Measurements from ENCODE around the gene DGKI. TPM values are rescaled to one million over a fixed set of nuclear protein-coding genes. Genes with fewer than 3 reads are reported as not detected.

The DGKI gene
- total and polyA plus RNA-seq, 2 donors (not counting 1 experiment from before 2014, with no cell fraction given): not detected

GRCh38 chr7:137850972-137851945 lies 4.5 kb upstream of the DGKI start:
- Mint-ChIP-seq H3K4me1 (peaks cover 4% of the 10 kb centered on the region), H3K27me3 (peaks cover 38% of the 10 kb centered on the region), H3K27ac (no peak overlapping the region), H3K4me3 (no peak overlapping the region), H3K9me3 (ENCODE audit: insufficient read depth) (no peaks in the 10 kb centered on the region)
- no peak overlapping the region for H3K27ac ChIP-seq (ENCODE audit: low read length in 2 of 2)
- H3K79me2 ChIP-seq (ENCODE audit: control insufficient read depth, insufficient read depth, low read length): no peaks in the 10 kb centered on the region
- no peak overlapping the region for H3K4me3 ChIP-seq (ENCODE audit: control extremely low read depth in 1 of 5, extremely low read depth in 1 of 5, insufficient read depth in 1 of 5, low read depth in 2 of 5, low read length in 4 of 5)
- H3K4me2 ChIP-seq (replicated peaks; ENCODE audit: low read depth, low read length, poor library complexity, severe bottlenecking): no peak overlapping the region
- no peak overlapping the region for H3K9ac ChIP-seq (ENCODE audit: low read length)
- H3K36me3 ChIP-seq (replicated peaks in 1 of 2; ENCODE audit: control extremely low read depth in 1 of 2, control insufficient read depth in 1 of 2, extremely low read depth in 1 of 2, insufficient read depth in 2 of 2, low read length in 1 of 2): no peaks in the 10 kb centered on the region
- H4K20me1 ChIP-seq (ENCODE audit: control insufficient read depth, insufficient read depth, low read length, poor library complexity, severe bottlenecking): no peaks in the 10 kb centered on the region
- peaks cover 7 to 9% of the 10 kb centered on the region in 2 donors for H3K4me1 ChIP-seq (ENCODE audit: control insufficient read depth in 2 of 2, insufficient read depth in 2 of 2, low read length in 2 of 2)
- no peak for DNase-seq
- CTCF ChIA-PET: no interaction called here
- no peak for ATAC-seq (ENCODE audit: low read depth)
- WGBS (ENCODE audit: insufficient coverage): no CpG with 5 or more reads among the region's 6 CpGs
- H2AFZ ChIP-seq (ENCODE audit: insufficient read depth, low read depth, low read length, poor library complexity, severe bottlenecking): no peak overlapping the region
- peaks cover 0 to 24% (median 11%) of the 10 kb centered on the region in 4 experiments for H3K27me3 ChIP-seq (replicated peaks in 1 of 4; ENCODE audit: control extremely low read depth in 1 of 4, control insufficient read depth in 3 of 4, insufficient read depth in 4 of 4, low read length in 3 of 4)
- TF ChIP-seq EZH2 (IDR thresholded peaks at IDR 0.05; ENCODE audit: borderline replicate concordance, insufficient read depth, low read depth, low read length, poor library complexity, severe bottlenecking): no peak
- no peak for TF ChIP-seq CTCF (IDR thresholded peaks at IDR 0.05)
- POLR2A ChIA-PET: no interaction called here
- intact Hi-C loops (cut with micrococcal nuclease): no loop called here
- no peaks in the 10 kb centered on the region for H3K9me3 ChIP-seq (ENCODE audit: control extremely low read depth in 1 of 3, control insufficient read depth in 2 of 3, insufficient read depth in 1 of 3, low read length in 2 of 3)

GRCh38 chr7:137850571-137850970 lies 3.8 kb upstream of the DGKI start:
- intact Hi-C loops (cut with micrococcal nuclease): no loop called here
- no peaks in the 10 kb centered on the region for H3K9me3 Mint-ChIP-seq (ENCODE audit: insufficient read depth)
- Histone ChIP-seq H3K36me3 (replicated peaks in 1 of 2; ENCODE audit: control extremely low read depth in 1 of 2, control insufficient read depth in 1 of 2, extremely low read depth in 1 of 2, insufficient read depth in 2 of 2, low read length in 1 of 2) (no peaks in the 10 kb centered on the region), H3K9ac (ENCODE audit: low read length) (no peak overlapping the region), H2AFZ (ENCODE audit: insufficient read depth, low read depth, low read length, poor library complexity, severe bottlenecking) (no peak overlapping the region), H3K27me3 (replicated peaks in 1 of 4; ENCODE audit: control extremely low read depth in 1 of 4, control insufficient read depth in 3 of 4, insufficient read depth in 4 of 4, low read length in 3 of 4) (peaks cover 0 to 31% (median 16%) of the 10 kb centered on the region in 4 experiments), H3K27ac (ENCODE audit: low read length in 2 of 2) (no peak overlapping the region), H3K4me1 (ENCODE audit: control insufficient read depth in 2 of 2, insufficient read depth in 2 of 2, low read length in 2 of 2) (peaks cover 11 to 16% of the 10 kb centered on the region in 2 donors), H4K20me1 (ENCODE audit: control insufficient read depth, insufficient read depth, low read length, poor library complexity, severe bottlenecking) (no peaks in the 10 kb centered on the region), H3K9me3 (ENCODE audit: control extremely low read depth in 1 of 3, control insufficient read depth in 2 of 3, insufficient read depth in 1 of 3, low read length in 2 of 3) (no peaks in the 10 kb centered on the region), H3K79me2 (ENCODE audit: control insufficient read depth, insufficient read depth, low read length) (no peaks in the 10 kb centered on the region), H3K4me2 (replicated peaks; ENCODE audit: low read depth, low read length, poor library complexity, severe bottlenecking) (no peak overlapping the region), H3K4me3 (ENCODE audit: control extremely low read depth in 1 of 5, extremely low read depth in 1 of 5, insufficient read depth in 1 of 5, low read depth in 2 of 5, low read length in 4 of 5) (no peak overlapping the region)
- ATAC-seq (ENCODE audit: low read depth) (no peak), DNase-seq (no peak)
- H3K27ac Mint-ChIP-seq: no peak overlapping the region
- H3K4me3 Mint-ChIP-seq: no peak overlapping the region
- TF ChIP-seq CTCF (IDR thresholded peaks at IDR 0.05) (no peak), EZH2 (IDR thresholded peaks at IDR 0.05; ENCODE audit: borderline replicate concordance, insufficient read depth, low read depth, low read length, poor library complexity, severe bottlenecking) (no peak)
- peaks cover 6% of the 10 kb centered on the region for H3K4me1 Mint-ChIP-seq
- H3K27me3 Mint-ChIP-seq: peaks cover 44% of the 10 kb centered on the region
- ChIA-PET CTCF (no interaction called here), POLR2A (no interaction called here)
- WGBS (ENCODE audit: insufficient coverage): 80% methylated on average over 1 of the region's 2 CpGs

Measured in B cell (primary cell).